Measurements from ENCODE around the gene SECISBP2. TPM values are rescaled to one million over a fixed set of nuclear protein-coding genes. Genes with fewer than 3 reads are reported as not detected.

Gene SECISBP2
- total and polyA plus RNA-seq, 2 donors (not counting 1 experiment from before 2014, with no cell fraction given): 56.6 to 124 TPM

DNA sequence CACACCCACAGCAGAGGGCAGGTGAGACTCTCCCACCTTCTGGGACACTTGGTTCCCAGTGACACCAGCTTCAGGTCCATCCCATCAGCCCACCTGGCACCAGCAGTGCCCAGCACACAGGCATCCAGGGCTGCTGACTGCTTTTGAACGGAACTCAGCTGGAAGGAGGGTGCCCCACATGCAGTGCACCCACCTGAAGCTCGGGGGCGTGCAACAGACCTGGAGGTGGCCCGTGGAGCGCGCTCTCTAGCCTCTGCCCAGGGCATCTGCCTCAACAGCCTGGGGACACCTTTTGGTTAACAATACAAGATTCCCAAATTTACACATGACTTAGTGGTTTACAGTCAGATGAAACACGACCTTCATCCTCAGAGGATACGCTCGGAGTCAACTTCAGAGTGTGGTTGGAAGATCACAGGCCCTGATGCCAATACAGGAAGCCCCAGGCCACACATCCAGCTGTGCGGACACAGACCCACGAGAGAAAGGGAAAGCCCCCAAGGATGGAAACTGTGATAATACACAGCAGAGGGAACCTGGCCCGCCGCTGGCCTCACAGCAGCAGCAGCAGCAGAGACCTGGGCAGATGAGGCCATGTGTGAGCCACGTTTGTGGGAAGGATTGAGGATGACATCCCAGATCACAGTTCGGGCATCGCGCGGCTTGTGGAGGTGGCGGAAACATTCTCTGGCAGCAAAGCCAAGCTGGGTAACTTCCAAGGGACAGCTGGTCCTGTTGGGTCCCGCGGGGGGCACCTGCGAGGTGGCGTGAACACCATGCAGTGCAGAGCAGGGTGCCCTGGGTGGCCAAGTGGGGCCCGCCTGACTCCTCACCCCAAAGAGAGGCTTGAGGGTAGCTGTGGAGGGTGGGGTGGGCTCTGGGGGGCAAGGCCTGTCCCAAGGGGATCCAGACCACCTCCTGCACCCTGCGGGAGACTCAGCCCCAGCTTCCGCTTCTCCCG, 64.0 kb downstream of the SECISBP2 start:
- WGBS (ENCODE audit: insufficient coverage): 88% methylated on average over 26 of the region's 27 CpGs
- no peak for DNase-seq

DNA sequence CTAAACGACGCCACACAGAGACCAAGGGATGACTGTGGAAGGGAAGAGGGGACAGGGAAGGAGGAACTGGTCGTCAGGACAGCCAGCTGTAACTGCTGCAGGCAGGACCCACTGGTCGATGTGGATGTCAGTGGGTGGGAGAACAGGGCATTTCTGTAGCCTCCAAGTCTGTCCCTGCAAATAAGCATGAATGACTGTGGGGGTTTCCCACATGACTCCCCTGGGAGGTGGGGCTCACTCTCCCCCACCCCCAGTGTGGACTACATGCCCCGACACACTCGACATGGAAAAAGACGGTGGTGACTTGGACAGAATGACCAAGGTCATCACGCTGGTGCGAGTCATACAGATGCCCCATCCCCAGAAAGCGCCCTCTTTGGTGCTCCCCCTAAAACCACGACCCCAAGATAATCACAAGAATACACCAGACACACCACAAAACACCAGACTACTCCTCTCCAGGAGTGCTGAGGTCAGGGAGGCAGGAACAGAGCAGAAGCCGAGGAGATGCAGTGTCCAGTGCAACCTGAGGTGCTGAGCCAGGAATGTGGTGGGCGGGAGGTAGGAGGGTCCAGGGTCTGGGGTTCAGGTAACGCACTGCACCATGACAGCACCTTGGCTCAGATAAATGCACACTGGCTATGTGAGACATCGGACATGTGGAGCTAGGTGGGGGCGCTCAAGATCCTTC, 64.9 kb downstream of the SECISBP2 start:
- 77% methylated on average over 13 of the region's 16 CpGs for WGBS (ENCODE audit: insufficient coverage)
- Mint-ChIP-seq H3K9me3 (ENCODE audit: insufficient read depth) (no peaks in the 10 kb centered on the region), H3K4me1 (peaks cover 26% of the 10 kb centered on the region), H3K4me3 (no peak overlapping the region), H3K27ac (peak overlapping the region; percentile 10), H3K27me3 (no peaks in the 10 kb centered on the region)
- Histone ChIP-seq H3K9ac (ENCODE audit: low read length) (no peak overlapping the region), H3K27ac (ENCODE audit: low read length in 2 of 2) (no peak overlapping the region), H3K79me2 (ENCODE audit: control insufficient read depth, insufficient read depth, low read length) (peaks cover 3% of the 10 kb centered on the region), H3K4me1 (ENCODE audit: control insufficient read depth in 2 of 2, insufficient read depth in 2 of 2, low read length in 2 of 2) (peaks cover 0 to 25% of the 10 kb centered on the region in 2 donors), H3K4me3 (ENCODE audit: control extremely low read depth in 1 of 5, extremely low read depth in 1 of 5, insufficient read depth in 1 of 5, low read depth in 2 of 5, low read length in 4 of 5) (no peak overlapping the region), H2AFZ (ENCODE audit: insufficient read depth, low read depth, low read length, poor library complexity, severe bottlenecking) (no peak overlapping the region), H3K9me3 (ENCODE audit: control extremely low read depth in 1 of 3, control insufficient read depth in 2 of 3, insufficient read depth in 1 of 3, low read length in 2 of 3) (no peaks in the 10 kb centered on the region), H3K27me3 (replicated peaks in 1 of 4; ENCODE audit: control extremely low read depth in 1 of 4, control insufficient read depth in 3 of 4, insufficient read depth in 4 of 4, low read length in 3 of 4) (no peaks in the 10 kb centered on the region), H3K4me2 (replicated peaks; ENCODE audit: low read depth, low read length, poor library complexity, severe bottlenecking) (no peak overlapping the region), H3K36me3 (replicated peaks in 1 of 2; ENCODE audit: control extremely low read depth in 1 of 2, control insufficient read depth in 1 of 2, extremely low read depth in 1 of 2, insufficient read depth in 2 of 2, low read length in 1 of 2) (peaks cover 0 to 90% of the 10 kb centered on the region in 2 experiments), H4K20me1 (ENCODE audit: control insufficient read depth, insufficient read depth, low read length, poor library complexity, severe bottlenecking) (peaks cover 5% of the 10 kb centered on the region)
- TF ChIP-seq EZH2 (IDR thresholded peaks at IDR 0.05; ENCODE audit: borderline replicate concordance, insufficient read depth, low read depth, low read length, poor library complexity, severe bottlenecking) (no peak), CTCF (IDR thresholded peaks at IDR 0.05) (no peak)
- no peak for ATAC-seq (ENCODE audit: low read depth)
- no peak for DNase-seq
- ChIA-PET POLR2A (no interaction called here), CTCF (interaction anchor here (0.9 to 3.1 kb wide), 3 partner anchors 46 to 166 kb away, joined by 3 to 19 read pairs (median 5); no protein-coding TSS in a partner anchor)
- intact Hi-C loops (cut with micrococcal nuclease): no loop called here

More for the DNA sequence above, 64.0 kb downstream of the SECISBP2 start:
- Histone ChIP-seq H3K9ac (ENCODE audit: low read length) (no peak overlapping the region), H4K20me1 (ENCODE audit: control insufficient read depth, insufficient read depth, low read length, poor library complexity, severe bottlenecking) (peaks cover 5% of the 10 kb centered on the region), H3K4me1 (ENCODE audit: control insufficient read depth in 2 of 2, insufficient read depth in 2 of 2, low read length in 2 of 2) (peaks cover 0 to 21% of the 10 kb centered on the region in 2 donors), H3K27ac (ENCODE audit: low read length in 2 of 2) (no peak overlapping the region), H2AFZ (ENCODE audit: insufficient read depth, low read depth, low read length, poor library complexity, severe bottlenecking) (no peak overlapping the region), H3K4me2 (replicated peaks; ENCODE audit: low read depth, low read length, poor library complexity, severe bottlenecking) (no peak overlapping the region), H3K27me3 (replicated peaks in 1 of 4; ENCODE audit: control extremely low read depth in 1 of 4, control insufficient read depth in 3 of 4, insufficient read depth in 4 of 4, low read length in 3 of 4) (no peaks in the 10 kb centered on the region), H3K9me3 (ENCODE audit: control extremely low read depth in 1 of 3, control insufficient read depth in 2 of 3, insufficient read depth in 1 of 3, low read length in 2 of 3) (no peaks in the 10 kb centered on the region), H3K4me3 (ENCODE audit: control extremely low read depth in 1 of 5, extremely low read depth in 1 of 5, insufficient read depth in 1 of 5, low read depth in 2 of 5, low read length in 4 of 5) (no peak overlapping the region), H3K36me3 (replicated peaks in 1 of 2; ENCODE audit: control extremely low read depth in 1 of 2, control insufficient read depth in 1 of 2, extremely low read depth in 1 of 2, insufficient read depth in 2 of 2, low read length in 1 of 2) (peaks cover 0 to 87% of the 10 kb centered on the region in 2 experiments), H3K79me2 (ENCODE audit: control insufficient read depth, insufficient read depth, low read length) (peaks cover 1% of the 10 kb centered on the region)
- peak; percentile 49 for ATAC-seq (ENCODE audit: low read depth)
- CTCF ChIA-PET: interaction anchor here (0.9 to 3.1 kb wide), 5 partner anchors 41 to 167 kb away, joined by 3 to 19 read pairs (median 4); no protein-coding TSS in a partner anchor
- no peak for TF ChIP-seq EZH2 (IDR thresholded peaks at IDR 0.05; ENCODE audit: borderline replicate concordance, insufficient read depth, low read depth, low read length, poor library complexity, severe bottlenecking)
- H3K27ac Mint-ChIP-seq: peak overlapping the region; percentile 46
- POLR2A ChIA-PET: interaction anchor here (0.5 to 0.7 kb wide), 2 partner anchors 17 to 1436 kb away, joined by 3 to 4 read pairs; no protein-coding TSS in a partner anchor
- peaks cover 22% of the 10 kb centered on the region for H3K4me1 Mint-ChIP-seq
- H3K4me3 Mint-ChIP-seq: peak overlapping the region; percentile 13
- intact Hi-C loops (cut with micrococcal nuclease): no loop called here
- no peaks in the 10 kb centered on the region for H3K9me3 Mint-ChIP-seq (ENCODE audit: insufficient read depth)
- H3K27me3 Mint-ChIP-seq: no peaks in the 10 kb centered on the region
